Cortex of kidney (tissue), 1 donor: Measurements from ENCODE around the gene GPR137B.

Experiments used
- DNase-seq: peaks from one replicate; lab custom pipeline; 2025; lab: John Stamatoyannopoulos, UW

GPR137B gene

DNA sequence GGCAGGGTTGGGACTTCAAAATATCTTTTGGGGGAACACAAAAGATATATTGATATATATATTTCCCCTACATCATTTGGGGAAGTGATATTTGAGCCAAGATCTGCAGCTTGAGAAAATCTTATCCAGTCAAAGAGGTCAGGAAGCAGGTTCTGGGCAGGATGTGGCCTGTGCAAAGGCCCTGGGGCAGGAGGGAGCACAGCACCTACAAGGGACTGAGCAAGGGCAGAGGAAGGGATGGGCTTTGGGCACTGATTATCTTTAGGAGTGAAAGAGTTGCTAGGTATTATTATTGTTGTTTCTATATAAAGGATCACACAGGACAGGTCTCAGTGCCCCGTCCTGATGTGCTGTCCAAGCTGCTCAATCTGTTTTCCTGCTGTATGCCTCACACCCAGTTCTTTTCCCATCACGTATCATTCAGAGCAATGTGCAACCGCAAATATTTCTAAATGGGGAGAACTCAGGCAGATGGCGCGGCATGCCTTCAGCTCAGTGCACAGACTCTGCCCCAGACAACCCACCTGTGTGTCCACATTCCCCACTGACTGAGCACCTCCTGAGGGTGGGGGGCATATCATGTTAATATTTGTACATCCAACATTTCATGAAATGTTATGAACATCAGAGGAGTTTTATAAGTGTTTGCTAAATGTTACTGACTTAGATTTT lies 28.1 kb upstream of the GPR137B start:
- no peak for DNase-seq

DNA sequence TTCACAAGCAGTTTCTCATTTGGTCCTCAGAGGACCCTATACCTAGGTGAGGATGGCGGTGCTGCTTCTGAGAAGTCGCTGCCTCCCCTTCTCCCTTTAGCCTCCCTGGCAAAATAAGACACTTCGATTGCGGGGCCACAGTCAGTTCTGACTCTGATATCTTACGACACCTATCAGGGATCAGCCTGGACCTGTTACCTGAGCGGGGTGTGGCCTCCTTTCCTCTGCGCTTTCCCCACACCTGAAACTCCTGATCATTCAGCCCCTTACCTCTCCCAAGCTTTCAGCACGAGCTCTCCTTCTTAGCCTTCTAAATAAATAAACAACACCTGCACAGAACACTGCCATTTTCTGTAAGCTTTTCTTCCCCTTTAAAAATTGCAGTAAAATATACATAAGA lies 24.6 kb upstream of the GPR137B start:
- DNase-seq: no peak

DNA sequence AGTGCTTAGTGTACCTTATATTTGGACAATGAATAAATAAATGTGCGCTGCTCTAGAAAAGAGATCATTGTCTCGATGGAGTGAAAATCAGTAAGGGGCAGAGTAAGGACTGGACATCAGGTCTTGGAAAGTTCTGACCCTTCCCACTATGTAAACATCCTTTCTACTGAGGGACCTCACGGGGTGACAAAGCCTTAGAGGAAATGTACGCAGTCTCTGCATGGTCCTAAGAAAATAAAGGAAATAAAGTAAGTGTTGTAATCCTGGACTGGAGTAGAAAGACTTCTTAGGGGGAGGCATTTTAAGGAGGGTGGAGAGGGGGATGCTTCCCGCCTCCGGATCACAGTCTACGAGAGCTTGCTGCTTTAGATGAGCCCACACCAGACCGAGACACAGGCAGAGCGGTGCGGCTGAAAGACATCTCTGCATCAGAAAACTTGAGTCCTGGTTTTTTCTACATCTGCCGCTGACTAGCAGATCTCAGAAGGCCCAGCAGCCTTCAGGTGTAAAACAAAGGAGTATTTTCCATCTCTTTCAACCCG lies 22.3 kb upstream of the GPR137B start:
- DNase-seq: no peak

DNA sequence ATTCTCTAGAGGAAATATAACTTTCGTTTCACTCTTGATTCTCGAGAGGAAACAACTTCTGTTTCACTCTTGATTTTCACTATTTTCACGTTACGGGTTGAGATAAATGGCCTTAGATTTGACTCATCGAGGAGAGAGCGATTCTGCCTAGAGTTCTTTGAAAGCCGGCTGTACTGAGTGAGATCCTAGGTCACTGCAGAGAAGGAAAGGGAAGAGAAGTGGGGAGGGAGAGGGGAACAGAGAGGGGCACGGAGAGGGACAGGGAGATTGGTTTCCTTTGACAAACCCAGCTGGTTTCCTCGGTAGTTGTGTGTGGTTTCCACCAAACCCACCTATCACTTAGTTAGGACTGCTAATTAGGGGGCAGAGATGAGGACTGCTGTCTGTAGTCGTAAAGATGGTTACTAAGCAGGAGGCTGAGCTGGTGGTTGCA lies 21.6 kb upstream of the GPR137B start:
- DNase-seq: no peak

DNA sequence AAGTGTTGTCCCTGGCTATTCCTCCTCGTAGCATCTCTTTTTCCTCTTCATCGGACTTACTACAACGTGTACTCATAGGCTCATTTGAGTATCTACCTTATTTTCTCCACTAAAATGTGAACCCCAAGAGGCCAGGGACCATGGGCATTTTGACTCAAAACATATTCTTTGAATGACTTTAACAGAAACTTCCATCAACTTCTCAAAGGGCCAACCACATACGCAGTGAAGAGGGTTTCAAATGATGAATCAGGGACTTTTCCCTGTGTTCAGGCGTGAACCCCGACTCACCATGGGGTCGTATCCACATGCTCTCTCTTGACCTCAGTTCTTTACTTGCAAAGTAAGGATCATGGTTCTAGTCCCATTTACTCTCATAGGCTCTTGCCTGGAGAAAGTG lies 20.2 kb upstream of the GPR137B start:
- no peak for DNase-seq

DNA sequence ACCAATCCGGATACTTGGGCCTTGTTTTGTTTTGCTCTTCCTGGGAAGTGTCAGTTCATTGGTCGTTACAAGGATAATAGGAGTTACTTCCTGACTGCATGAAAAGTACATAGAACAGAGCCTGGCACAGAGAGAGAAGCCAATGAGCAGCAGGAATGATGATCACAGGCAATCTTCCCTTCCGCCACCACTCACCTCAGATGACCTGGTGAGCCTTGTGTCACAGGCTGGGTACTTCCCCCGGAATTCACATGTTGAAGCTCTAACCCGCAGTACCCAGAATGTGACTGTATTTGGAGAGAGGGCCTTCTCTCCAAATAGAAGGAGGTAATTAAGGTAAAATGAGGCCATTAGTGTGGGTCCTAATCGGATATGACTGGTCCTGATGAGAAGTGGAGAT lies 18.8 kb upstream of the GPR137B start:
- DNase-seq: no peak

DNA sequence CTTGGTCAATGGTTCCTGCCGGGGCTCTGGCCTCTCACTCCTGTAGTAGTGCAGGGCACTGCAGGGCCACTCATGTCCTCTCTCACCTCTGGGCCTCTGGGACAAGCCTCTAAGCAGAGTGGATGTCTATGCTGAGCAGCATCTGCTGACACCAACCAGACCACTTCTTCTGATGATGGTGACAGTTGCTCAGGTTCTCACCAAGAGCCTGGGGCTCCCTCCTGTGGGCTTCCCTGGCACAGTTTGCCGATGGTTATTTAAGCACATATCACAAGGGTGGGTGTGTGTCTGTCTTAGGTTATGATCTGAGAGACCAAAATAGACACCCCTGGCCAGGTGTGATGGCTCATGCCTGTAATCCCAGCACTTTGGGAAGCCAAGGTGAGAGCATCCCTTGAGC lies 17.4 kb upstream of the GPR137B start:
- no peak for DNase-seq

DNA sequence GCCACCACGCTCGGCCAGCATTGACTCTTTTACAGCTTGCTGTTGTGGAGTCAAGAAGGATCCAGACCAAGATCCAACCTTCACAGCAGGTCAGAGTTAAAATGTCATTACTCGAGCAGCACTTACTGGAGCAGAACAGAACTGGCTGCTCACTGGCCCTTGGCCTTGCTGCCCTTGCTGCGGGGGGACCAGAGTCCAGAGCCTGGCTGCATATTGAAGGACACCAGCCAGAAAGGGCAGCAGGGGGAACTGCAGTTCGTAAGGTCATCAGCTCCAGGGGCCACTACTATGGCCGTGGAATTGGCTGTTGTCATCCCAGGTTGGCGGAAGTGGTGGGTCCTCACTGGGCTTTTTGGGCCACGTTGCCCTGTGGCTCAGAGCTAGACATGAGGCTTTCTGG lies 15.3 kb upstream of the GPR137B start:
- no peak for DNase-seq

DNA sequence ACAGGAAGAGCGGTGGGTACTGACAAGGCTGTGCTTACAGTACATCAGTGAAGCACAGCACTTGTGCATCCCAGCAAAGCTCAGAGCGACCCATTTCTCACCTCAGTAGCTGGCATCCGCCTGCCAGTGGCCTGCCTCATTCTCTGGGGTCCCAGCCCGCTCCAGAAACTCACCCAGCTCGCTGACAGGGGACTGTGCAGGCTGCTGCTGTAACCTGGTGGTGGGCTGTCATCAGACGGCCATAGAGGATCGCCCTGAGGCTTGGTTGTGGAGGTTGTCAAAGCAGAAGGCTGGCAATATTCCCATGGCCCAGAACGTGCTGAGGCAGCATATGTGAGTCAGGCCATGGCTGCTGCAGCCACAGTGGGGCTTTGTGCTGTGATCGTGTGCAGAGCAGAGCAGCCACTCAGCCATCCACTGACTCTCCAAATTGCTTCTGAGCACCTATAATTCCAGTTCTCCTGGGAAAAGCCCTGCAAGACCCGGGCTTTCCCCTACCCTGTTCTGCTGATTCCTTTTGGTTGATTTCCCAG lies 13.6 kb upstream of the GPR137B start:
- no peak for DNase-seq

DNA sequence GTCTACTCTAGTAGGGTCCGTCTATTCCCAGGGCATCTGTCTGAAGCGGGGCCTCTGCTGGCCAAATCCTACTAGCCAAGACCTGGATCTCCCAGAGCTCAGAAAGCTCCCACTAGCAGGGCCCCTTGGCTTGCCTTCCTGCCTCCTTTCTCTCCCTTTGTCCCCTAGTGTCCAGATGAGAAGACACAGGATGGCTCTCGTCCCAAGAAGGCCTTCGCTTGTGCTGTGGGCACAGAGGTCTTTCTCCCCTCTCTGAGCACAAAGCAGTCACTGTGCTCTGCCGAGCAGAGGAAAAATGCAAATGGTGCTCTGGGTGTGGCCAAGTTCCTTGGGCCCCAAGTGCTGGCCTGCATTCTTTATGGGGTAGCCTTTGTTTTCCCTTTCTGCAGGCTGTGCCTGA lies 13.0 kb upstream of the GPR137B start:
- DNase-seq: no peak

DNA sequence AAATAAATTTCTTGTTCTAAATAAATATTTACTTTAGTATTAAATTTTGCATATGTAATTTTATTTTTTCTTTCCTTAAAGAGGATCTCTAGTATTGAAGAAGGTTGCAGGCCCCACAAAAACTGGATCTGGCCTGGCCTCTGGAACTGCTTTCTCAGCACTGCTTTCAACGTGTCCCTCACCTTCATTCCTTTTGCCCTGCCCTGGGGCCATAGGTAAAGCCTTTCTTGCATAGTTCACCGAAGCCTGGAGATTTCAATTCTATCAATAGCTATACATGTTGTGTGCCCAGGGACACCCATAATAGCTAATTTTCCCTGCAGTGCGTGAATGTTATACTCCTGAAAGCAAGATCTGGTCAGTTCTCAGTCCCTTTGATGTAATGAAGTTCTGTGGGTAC lies 12.0 kb upstream of the GPR137B start:
- no peak for DNase-seq

DNA sequence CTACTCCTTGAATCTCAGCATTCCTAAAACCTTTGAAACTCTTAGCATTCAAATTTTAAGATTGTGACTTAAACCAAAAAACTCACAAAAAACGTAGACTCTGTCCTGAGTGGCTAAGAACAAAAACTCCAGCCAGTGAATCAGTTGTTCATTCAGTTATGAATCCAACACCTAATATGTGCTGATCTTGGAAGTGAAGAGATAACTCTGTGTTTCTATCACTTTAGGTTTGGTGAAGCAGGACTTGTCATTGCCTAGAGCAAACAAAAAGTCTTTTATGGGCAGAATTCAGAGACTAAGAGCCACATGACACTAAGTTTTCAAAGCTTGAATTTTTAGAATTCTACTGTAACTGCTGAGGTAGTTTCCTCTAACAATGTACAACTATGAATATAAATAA lies 10.4 kb upstream of the GPR137B start:
- DNase-seq: no peak

DNA sequence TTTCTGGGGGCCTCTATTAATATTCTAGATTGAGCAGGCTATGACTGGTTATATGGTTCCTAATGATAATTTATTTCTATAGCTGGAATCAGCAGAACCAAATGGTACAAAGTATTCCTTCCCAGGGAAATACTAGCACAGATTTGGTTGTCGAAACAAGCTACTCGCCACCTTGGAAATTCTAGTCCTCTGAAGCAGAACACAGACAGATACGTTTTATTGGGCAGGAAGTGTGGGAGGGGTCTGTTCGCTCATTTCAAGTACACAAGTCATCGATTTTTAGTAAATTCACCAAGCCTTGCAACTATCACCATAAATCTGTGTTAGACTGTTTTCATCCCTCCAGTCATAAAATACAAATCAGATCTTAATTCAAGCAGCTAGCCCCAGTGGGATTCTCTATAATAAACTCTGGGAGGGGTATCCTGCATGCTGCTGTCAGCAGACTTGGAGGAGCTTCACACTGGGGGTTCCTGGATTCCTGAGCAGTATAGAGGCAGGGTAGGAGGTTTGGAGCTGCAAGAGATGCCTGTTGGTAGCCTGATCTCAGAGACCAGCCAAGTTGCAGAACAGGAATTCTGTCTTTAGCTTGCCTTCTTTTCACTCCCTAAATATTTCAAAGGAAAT lies 9.8 kb upstream of the GPR137B start:
- no peak for DNase-seq

DNA sequence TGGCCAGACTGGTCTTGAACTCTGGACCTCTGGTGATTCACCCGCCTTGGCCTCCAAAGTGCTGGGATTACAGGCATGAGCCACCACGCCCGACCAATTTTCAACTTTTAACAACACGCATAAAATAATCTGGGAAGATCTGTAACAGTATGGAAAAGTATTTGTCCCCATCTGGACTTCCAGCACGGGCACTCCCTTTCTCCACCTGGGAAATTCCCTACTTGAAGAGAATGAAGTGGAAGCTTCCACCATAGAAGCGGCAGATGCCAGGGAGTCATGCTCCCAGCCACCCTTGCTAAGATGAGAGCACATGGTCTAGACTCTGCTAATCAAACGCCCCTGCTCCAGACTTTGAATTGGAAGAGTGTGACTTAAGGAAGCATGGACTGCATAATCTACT lies 9.0 kb upstream of the GPR137B start:
- no peak for DNase-seq

DNA sequence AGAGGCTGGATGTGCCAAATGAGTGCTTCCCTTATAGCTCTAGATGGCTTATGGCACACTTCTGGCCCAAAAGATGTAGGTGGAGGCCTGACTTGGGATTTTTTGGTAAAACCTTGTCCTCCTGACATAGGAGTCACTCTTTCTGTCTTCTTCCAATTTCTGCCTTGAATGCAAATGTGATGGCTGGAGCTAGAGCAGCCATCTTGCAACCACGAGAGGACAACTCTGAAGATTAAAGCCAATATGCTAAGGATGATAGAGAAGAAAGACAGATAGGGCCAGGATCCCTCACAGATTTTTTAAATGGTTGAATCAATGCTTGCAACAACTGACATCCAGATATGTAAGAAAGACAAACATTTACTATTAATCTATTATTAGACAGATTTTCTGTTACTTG lies 8.5 kb upstream of the GPR137B start:
- DNase-seq: no peak

DNA sequence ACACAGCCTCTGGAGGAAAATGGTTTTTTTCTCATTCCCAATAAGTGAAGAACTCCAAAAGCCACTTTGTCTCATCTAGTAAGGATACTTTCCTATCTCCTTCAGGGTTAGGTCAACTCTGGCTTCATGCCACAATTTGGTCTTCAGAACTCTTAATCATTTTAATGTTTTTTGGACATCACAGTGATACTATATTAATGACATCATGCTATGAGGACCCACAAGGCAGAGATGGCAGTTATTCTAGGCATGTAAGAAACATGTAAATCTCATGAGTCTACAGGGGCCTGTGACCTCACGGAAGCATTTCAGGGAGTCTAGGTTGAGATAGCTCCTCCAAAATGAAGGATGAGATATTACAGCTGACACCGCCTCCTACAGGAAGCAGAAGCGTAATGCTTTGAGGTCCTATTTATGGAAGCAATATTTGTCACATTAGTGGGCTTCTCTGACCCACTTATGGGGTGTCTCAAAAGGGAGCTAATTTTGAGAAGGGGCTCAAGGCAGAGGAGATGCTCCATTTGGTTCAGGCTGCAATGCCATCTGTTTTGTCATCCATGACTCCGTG lies 5.0 kb upstream of the GPR137B start:
- no peak for DNase-seq

DNA sequence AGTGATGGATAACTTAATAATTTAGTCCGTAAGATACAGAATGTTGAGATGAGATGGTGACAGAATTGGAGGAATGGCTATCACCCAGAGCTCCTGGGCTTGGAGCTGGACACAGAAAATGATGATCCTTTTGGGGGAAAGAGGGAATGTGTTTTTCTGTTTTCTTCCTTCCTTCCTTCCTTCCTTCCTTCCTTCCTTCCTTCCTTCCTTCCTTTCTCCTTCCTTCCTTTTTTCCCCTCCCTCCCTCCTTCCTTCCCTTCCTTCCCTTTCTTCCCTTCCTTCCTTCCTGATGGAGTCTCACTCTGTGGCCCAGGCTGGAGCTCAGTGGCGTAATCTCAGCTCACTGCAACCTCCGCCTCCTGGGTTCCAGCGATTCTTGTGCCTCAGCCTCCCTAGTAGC lies 2.8 kb upstream of the GPR137B start:
- no peak for DNase-seq

DNA sequence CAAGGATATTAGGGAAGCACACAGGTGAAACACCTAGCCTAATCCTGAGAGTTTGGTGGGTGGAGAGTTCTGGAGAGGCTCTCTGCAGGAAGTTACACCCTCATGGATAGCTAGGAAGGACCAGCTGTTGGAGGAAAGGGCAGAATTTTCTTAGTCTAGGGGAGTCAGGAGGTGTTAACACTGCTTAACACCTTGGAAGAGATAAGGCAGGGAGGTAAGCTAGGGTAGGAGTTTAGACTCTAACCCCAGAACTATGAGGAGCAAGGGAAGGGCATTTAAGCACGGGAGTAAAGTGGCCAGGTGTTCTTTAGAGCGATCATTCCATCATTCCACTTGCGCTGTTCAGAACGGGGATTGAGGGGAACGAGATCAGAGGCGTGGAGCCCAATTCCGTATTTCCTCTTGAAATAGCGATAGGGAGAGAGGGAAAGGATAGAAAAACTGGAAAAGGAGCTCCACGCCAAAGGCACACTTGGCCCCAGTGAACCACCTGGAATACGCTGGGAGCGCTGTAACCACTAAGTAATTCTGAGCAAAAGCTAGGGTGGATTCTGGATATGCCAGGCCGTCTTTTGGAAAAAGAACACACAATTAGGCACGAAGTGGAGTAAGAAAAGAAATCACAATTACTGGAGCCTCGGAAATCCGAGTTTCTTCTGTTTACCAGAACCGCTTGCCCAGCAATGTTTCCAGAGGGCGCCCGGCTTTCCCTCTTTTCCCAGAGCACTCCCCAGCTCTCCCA lies 1.5 kb upstream of the GPR137B start:
- no peak for DNase-seq

DNA sequence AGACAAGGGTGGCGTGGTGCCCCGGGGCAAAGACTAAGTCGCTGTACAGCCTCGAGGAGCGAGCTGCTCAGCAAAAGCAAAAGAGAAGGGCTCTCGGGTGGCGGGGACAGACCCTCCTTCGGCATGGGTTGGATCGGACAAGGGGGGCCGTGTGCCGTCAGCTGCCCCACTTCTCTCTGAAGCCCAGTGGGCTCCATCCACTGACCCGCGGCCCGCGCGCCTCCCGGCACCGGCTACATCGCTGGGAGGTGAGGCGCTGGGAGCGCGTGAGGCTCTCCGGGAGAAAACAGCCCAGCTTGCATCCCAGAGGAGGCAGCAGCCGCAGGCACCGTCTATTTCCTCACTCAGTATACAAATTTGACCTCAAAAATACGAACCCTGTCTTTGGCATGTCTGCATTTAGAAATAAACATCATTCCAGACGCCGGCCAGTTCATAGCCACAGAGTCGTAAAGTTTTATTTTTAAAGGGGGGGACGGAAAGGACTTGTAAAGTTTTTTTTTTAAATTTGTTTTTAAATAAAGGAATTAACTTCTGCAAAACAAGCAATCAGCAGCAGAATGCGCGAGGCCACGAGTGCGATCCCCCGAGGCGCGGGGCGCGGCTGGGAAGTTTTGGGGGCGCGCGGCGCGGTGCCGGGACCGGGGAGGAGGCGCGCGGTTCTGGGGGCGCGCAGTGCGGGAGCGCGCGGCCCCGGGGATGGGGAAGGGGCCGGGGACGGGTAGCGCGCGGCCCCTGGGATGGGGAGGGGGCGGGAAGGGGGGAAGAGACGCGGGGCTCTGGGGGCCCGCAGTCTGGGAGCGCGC lies 689 bp upstream of the GPR137B start:
- no peak for DNase-seq

DNA sequence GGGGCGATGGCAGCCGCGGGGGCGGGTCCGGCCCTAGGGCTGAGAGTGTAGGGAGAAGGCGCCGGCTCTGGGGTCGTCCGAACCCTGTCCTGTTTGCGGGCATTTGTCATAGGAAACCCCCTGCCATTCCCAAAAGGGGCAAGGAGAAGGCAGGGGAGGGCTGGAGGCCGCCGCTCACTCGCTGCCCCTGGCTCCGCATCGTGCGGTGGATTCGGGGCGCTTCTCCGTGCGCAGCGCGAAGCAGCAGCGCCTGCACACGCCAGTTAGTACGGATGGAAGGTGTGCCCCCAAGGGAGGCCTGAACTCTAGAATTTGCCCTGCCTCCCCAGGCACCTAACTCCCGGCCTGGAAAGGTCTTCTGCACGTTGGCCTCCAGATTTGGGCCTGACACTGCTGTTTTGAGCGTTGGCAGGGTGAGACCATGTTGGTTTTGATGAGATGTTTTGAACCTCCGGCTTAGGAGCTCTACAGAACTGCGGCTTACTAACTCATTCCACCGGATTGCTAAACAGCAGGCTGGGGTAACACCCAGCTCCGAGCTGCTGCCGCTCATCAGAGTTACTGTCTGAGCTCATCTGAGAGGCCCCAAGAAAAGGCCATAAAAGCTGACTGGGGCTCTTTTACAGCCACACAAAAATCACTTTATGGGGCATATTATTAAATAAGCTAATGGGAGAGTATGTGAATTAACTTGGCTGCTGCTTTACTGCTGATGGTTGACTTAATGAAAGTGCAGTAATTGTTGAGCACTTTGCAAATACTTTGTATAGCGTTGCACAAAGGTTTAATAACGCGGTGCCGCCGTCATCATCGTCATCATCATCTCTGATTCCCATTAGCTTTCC lies 987 bp downstream of the GPR137B start:
- no peak for DNase-seq

DNA sequence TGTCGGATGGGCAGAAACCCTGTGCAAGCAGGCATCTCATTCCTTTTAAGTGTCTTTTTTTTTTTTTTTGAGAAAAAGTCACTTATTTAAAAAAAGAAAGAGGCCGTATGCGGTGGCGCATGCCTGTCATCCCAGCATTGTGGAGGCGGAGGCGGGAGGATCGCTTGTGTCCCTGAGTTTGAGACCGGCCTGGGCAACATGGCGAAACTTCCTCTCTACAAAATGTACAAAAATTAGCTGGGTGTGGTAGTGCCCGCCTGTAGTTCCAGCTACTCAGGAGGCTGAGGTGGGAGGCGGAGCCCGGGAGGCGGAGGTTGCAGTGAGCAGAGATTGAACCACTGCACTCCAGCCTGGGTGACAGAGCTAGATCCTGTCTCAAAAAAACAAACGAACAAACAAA lies 1.7 kb downstream of the GPR137B start:
- no peak for DNase-seq
